HepG2 (cell line): Measurements from ENCODE around the gene SAP130.

ENCODE experiments used
- DPF2 ChIP-seq: sonication (generic); formaldehyde crosslinking; IDR thresholded peaks from 2 replicates; pipeline ENCODE4 v1.4.0; 2020; ENCODE audit warnings: mild to moderate bottlenecking, low read depth, missing genetic modification reagents, borderline replicate concordance
- HDAC1 ChIP-seq: sonication (generic); formaldehyde crosslinking; IDR thresholded peaks from 2 replicates; pipeline ENCODE4 v1.5.1; 2020; ENCODE audit warnings: mild to moderate bottlenecking, missing genetic modification reagents
- RFX3 ChIP-seq: IDR thresholded peaks from 2 replicates; pipeline ENCODE4 v1.6.1; 2016; ENCODE audit warnings: missing biosample characterization, missing genetic modification reagents
- ZNF232 ChIP-seq: sonication (generic); formaldehyde crosslinking; IDR thresholded peaks from 2 replicates; pipeline ENCODE4 v1.4.0; 2020; ENCODE audit warnings: missing genetic modification reagents, borderline replicate concordance
- ZNF569 ChIP-seq: sonication (generic); formaldehyde crosslinking; IDR thresholded peaks from 2 replicates; pipeline ENCODE4 v1.5.0; 2020; ENCODE audit warnings: mild to moderate bottlenecking, missing genetic modification reagents, moderate library complexity, borderline replicate concordance
- TF ChIP-seq, protein P1 (sequence below): sonication (generic); formaldehyde crosslinking; IDR thresholded peaks from 2 replicates; pipeline ENCODE4 v1.5.0; 2020; ENCODE audit warnings: mild to moderate bottlenecking, missing genetic modification reagents, moderate library complexity
- TF ChIP-seq, protein P2 (sequence below): sonication (generic); formaldehyde crosslinking; IDR thresholded peaks from 2 replicates; pipeline ENCODE4 v1.4.0; 2020; ENCODE audit warnings: missing genetic modification reagents

- TF ChIP-seq, protein P1, sequence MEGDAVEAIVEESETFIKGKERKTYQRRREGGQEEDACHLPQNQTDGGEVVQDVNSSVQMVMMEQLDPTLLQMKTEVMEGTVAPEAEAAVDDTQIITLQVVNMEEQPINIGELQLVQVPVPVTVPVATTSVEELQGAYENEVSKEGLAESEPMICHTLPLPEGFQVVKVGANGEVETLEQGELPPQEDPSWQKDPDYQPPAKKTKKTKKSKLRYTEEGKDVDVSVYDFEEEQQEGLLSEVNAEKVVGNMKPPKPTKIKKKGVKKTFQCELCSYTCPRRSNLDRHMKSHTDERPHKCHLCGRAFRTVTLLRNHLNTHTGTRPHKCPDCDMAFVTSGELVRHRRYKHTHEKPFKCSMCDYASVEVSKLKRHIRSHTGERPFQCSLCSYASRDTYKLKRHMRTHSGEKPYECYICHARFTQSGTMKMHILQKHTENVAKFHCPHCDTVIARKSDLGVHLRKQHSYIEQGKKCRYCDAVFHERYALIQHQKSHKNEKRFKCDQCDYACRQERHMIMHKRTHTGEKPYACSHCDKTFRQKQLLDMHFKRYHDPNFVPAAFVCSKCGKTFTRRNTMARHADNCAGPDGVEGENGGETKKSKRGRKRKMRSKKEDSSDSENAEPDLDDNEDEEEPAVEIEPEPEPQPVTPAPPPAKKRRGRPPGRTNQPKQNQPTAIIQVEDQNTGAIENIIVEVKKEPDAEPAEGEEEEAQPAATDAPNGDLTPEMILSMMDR (CRISPR knock-in tag): no peak
- TF ChIP-seq, protein P2, sequence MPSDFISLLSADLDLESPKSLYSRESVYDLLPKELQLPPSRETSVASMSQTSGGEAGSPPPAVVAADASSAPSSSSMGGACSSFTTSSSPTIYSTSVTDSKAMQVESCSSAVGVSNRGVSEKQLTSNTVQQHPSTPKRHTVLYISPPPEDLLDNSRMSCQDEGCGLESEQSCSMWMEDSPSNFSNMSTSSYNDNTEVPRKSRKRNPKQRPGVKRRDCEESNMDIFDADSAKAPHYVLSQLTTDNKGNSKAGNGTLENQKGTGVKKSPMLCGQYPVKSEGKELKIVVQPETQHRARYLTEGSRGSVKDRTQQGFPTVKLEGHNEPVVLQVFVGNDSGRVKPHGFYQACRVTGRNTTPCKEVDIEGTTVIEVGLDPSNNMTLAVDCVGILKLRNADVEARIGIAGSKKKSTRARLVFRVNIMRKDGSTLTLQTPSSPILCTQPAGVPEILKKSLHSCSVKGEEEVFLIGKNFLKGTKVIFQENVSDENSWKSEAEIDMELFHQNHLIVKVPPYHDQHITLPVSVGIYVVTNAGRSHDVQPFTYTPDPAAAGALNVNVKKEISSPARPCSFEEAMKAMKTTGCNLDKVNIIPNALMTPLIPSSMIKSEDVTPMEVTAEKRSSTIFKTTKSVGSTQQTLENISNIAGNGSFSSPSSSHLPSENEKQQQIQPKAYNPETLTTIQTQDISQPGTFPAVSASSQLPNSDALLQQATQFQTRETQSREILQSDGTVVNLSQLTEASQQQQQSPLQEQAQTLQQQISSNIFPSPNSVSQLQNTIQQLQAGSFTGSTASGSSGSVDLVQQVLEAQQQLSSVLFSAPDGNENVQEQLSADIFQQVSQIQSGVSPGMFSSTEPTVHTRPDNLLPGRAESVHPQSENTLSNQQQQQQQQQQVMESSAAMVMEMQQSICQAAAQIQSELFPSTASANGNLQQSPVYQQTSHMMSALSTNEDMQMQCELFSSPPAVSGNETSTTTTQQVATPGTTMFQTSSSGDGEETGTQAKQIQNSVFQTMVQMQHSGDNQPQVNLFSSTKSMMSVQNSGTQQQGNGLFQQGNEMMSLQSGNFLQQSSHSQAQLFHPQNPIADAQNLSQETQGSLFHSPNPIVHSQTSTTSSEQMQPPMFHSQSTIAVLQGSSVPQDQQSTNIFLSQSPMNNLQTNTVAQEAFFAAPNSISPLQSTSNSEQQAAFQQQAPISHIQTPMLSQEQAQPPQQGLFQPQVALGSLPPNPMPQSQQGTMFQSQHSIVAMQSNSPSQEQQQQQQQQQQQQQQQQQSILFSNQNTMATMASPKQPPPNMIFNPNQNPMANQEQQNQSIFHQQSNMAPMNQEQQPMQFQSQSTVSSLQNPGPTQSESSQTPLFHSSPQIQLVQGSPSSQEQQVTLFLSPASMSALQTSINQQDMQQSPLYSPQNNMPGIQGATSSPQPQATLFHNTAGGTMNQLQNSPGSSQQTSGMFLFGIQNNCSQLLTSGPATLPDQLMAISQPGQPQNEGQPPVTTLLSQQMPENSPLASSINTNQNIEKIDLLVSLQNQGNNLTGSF (CRISPR knock-in tag): no peak
- TF ChIP-seq RFX3 (CRISPR knock-in tag) (no peak), DPF2 (CRISPR knock-in tag) (no peak), ZNF569 (CRISPR knock-in tag) (no peak), HDAC1 (CRISPR knock-in tag) (no peak), ZNF232 (CRISPR knock-in tag) (no peak)
Observed at GRCh38 chr2:128041561-128041960, 13.7 kb upstream of the SAP130 start.
